CD4-positive, alpha-beta memory T cell (primary cell): Measurements from ENCODE around the gene TESK1. TPM values are rescaled to one million over a fixed set of nuclear protein-coding genes. Genes with fewer than 3 reads are reported as not detected.

Experiments used
- CTCF ChIA-PET: fragments of 350-600 bp; sonication (Branson Sonifier 250); formaldehyde crosslinking; loops from one replicate; lab custom pipeline; 2021; ENCODE audit warnings: inconsistent platforms; ENCODE audit not compliant: partially characterized antibody; lab: Charles Lee
- POLR2A ChIA-PET: fragments of 350-600 bp; sonication (Branson Sonifier 250); formaldehyde crosslinking; loops from one replicate; lab custom pipeline; 2021; ENCODE audit not compliant: partially characterized antibody; lab: Charles Lee
- DNase-seq, 5 donors: peaks; one replicate each; pipeline versions ENCODE4 v3.0.0 to v3.0.0-alpha.2; 2020 to 2022; ENCODE audit warnings: mixed read lengths in 1 of 5
- H3K27ac ChIP-seq: one replicate; pipeline ENCODE4 v1.7.0; 2013; ENCODE audit warnings: low read depth, low read length
- H3K27me3 ChIP-seq: 2 replicates; pipeline ENCODE4 v1.7.0; 2013; ENCODE audit warnings: mild to moderate bottlenecking, low read length, moderate library complexity; ENCODE audit not compliant: insufficient read depth
- H3K36me3 ChIP-seq: 2 replicates; pipeline ENCODE4 v1.7.0; 2013; ENCODE audit warnings: mild to moderate bottlenecking, low read length, moderate library complexity; ENCODE audit not compliant: insufficient read depth
- H3K4me1 ChIP-seq: 2 replicates; pipeline ENCODE4 v1.7.0; 2013; ENCODE audit warnings: mild to moderate bottlenecking, low read length, moderate library complexity; ENCODE audit not compliant: insufficient read depth
- H3K4me3 ChIP-seq, 2 donors: one replicate each; pipeline ENCODE4 v1.7.0; 2013; ENCODE audit warnings: low read length in 2 of 2, mild to moderate bottlenecking in 1 of 2
- H3K9me3 ChIP-seq, 2 donors: one replicate each; pipeline ENCODE4 v1.7.0; 2013; ENCODE audit warnings: low read length in 2 of 2, control low read depth in 1 of 2; ENCODE audit not compliant: control insufficient read depth in 1 of 2
- H3K27ac Mint-ChIP-seq, 7 donors: one replicate each; pipeline ENCODE4 v1.8.0; 2020 to 2021; ENCODE audit warnings: mixed read lengths in 7 of 7, mild to moderate bottlenecking in 6 of 7, inconsistent platforms in 3 of 7, moderate library complexity in 3 of 7
- H3K27me3 Mint-ChIP-seq, 2 donors: one replicate each; pipeline ENCODE4 v1.8.0; 2020 to 2021; ENCODE audit warnings: mixed read lengths in 2 of 2
- H3K36me3 Mint-ChIP-seq, 2 donors: one replicate each; pipeline ENCODE4 v1.8.0; 2020 to 2021; ENCODE audit warnings: mixed read lengths in 2 of 2, inconsistent platforms in 1 of 2, mild to moderate bottlenecking in 1 of 2
- H3K4me1 Mint-ChIP-seq, 4 donors: one replicate each; pipeline ENCODE4 v1.8.0; 2020 to 2021; ENCODE audit warnings: mixed read lengths in 4 of 4, mild to moderate bottlenecking in 1 of 4
- H3K4me3 Mint-ChIP-seq, 8 donors: one replicate each; pipeline ENCODE4 v1.8.0; 2020 to 2021; ENCODE audit warnings: mixed read lengths in 8 of 8, mild to moderate bottlenecking in 7 of 8, moderate library complexity in 6 of 8, inconsistent platforms in 3 of 8
- H3K9me3 Mint-ChIP-seq, 8 donors: one replicate each; pipeline ENCODE4 v1.8.0; 2020 to 2021; ENCODE audit warnings: mixed read lengths in 8 of 8, mild to moderate bottlenecking in 5 of 8, inconsistent platforms in 3 of 8, moderate library complexity in 1 of 8
- intact Hi-C: fragments of 100-400 bp; cut with micrococcal nuclease; formaldehyde crosslinking; loops from one replicate; pipeline ENCODE4 v1.15.1; 2023
- polyA plus RNA-seq, 2 donors: library from polyadenylated mRNA; unstranded; fragments of 300-500 nt; fragmentation: Illumina TruSeq; gene quantifications; one replicate each; pipeline ENCODE4 v1.2.3, GENCODE V29; 2021
- total RNA-seq, 2 experiments: library from RNA; stranded (reverse); gene quantifications; one replicate each; pipeline ENCODE4 v1.2.3, GENCODE V29; 2021

Gene TESK1
- total and polyA plus RNA-seq, 4 experiments from 2014 or later = 3.3 to 53.5 (median 33.0) TPM

- H3K4me1 Mint-ChIP-seq = peaks cover 25 to 54% (median 34%) of the 10 kb centered on the region in 4 donors
- H3K4me3 Mint-ChIP-seq = peak overlapping the region; percentile 80 to 87 (median 84)
- CTCF ChIA-PET = interaction anchor here (0.7 to 4.4 kb wide), 10 partner anchors 9 to 150 kb away, joined by 3 to 45 read pairs (median 4); partner anchors contain the start of genes ARHGEF39, CCDC107 and RMRP
- peaks cover 17% of the 10 kb centered on the region for H3K36me3 ChIP-seq
- H3K4me1 ChIP-seq = peaks cover 37% of the 10 kb centered on the region
- no peaks in the 10 kb centered on the region for H3K9me3 Mint-ChIP-seq
- H3K36me3 Mint-ChIP-seq = peaks cover 15 to 29% of the 10 kb centered on the region in 2 donors
- no peaks in the 10 kb centered on the region for H3K9me3 ChIP-seq
- intact Hi-C loops = no loop called here
- peak overlapping the region; percentile 59 to 85 (median 79) for H3K27ac Mint-ChIP-seq
- no peaks in the 10 kb centered on the region for H3K27me3 ChIP-seq
- DNase-seq = no peak
- peak overlapping the region in 1 of 2 donors; percentile 43 for H3K4me3 ChIP-seq
- H3K27ac ChIP-seq = peak overlapping the region; percentile 61
- POLR2A ChIA-PET = interaction anchor here (0.9 to 4.5 kb wide), 10 partner anchors 11 to 503 kb away, joined by 3 to 71 read pairs (median 6); partner anchors contain the start of genes ARHGEF39, CCDC107, CD72 and CREB3
- no peaks in the 10 kb centered on the region for H3K27me3 Mint-ChIP-seq
These were observed 1.1 kb downstream of the TESK1 start for GRCh38 chr9:35606138-35606504.

GRCh38 chr9:35606726-35607125, 1.7 kb downstream of the TESK1 start:
- POLR2A ChIA-PET = interaction anchor here (0.9 to 4.5 kb wide), 5 partner anchors 10 to 504 kb away, joined by 4 to 71 read pairs (median 43); partner anchors contain the start of genes ARHGEF39, CCDC107, CD72 and CREB3
- intact Hi-C loops = no loop called here
- no peak overlapping the region for H3K27ac ChIP-seq

DNA sequence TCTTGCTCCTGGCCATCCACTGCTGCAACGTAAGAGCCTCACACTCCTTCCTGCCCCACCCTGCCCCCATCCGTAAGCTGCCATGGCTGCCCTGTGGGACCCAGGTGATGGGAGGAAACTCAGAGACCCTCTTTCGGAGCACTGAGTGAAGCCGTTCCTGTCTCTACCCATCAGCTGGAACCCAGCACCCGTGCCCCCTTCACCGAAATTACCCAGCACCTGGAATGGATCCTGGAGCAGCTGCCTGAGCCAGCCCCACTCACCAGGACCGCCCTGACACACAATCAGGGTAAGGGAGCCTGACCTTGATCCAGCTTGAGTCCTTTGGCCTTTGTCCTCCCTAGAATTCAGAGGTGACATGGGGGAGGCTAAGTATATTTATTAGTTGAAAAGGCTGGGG, 3.2 kb downstream of the TESK1 start:
- peak in 1 of 5 donors; percentile 46 for DNase-seq
- ChIA-PET CTCF (interaction anchor here (0.5 to 2.2 kb wide), 11 partner anchors 9 to 962 kb away, joined by 3 to 10 read pairs (median 3); partner anchors contain the start of gene ARHGEF39), POLR2A (interaction anchor here (0.8 to 1.7 kb wide), 4 partner anchors 11 to 124 kb away, joined by 3 to 9 read pairs (median 6); partner anchors contain the start of genes CCDC107, CREB3, RMRP and TLN1)
- Mint-ChIP-seq H3K36me3 (peaks cover 15 to 32% of the 10 kb centered on the region in 2 donors), H3K4me3 (no peak overlapping the region), H3K4me1 (peaks cover 27 to 51% (median 34%) of the 10 kb centered on the region in 4 donors), H3K27me3 (no peaks in the 10 kb centered on the region), H3K27ac (no peak overlapping the region), H3K9me3 (no peaks in the 10 kb centered on the region)
- no peak overlapping the region for H3K4me3 ChIP-seq
- intact Hi-C loops = no loop called here
- no peaks in the 10 kb centered on the region for H3K9me3 ChIP-seq
- H3K36me3 ChIP-seq = peaks cover 17% of the 10 kb centered on the region
- H3K4me1 ChIP-seq = peaks cover 33% of the 10 kb centered on the region
- no peak overlapping the region for H3K27ac ChIP-seq
- no peaks in the 10 kb centered on the region for H3K27me3 ChIP-seq

More at GRCh38 chr9:35606726-35607125, 1.7 kb downstream of the TESK1 start:
- Mint-ChIP-seq H3K4me3 (peak overlapping the region in 7 of 8 donors; percentile 3 to 68 (median 46)), H3K4me1 (peaks cover 29 to 60% (median 39%) of the 10 kb centered on the region in 4 donors), H3K27ac (peak overlapping the region in 4 of 7 donors; percentile 37 to 75 (median 54)), H3K27me3 (no peaks in the 10 kb centered on the region), H3K9me3 (no peaks in the 10 kb centered on the region), H3K36me3 (peaks cover 15 to 32% of the 10 kb centered on the region in 2 donors)
- peaks cover 17% of the 10 kb centered on the region for H3K36me3 ChIP-seq
- H3K4me1 ChIP-seq = peaks cover 37% of the 10 kb centered on the region
- H3K9me3 ChIP-seq = no peaks in the 10 kb centered on the region
- CTCF ChIA-PET = interaction anchor here (1.1 to 4.4 kb wide), 6 partner anchors 9 to 129 kb away, joined by 3 to 45 read pairs (median 14); partner anchors contain the start of genes ARHGEF39, CCDC107 and RMRP
- DNase-seq = no peak
- no peak overlapping the region for H3K4me3 ChIP-seq
- H3K27me3 ChIP-seq = no peaks in the 10 kb centered on the region

GRCh38 chr9:35609001-35609819, 4.1 kb downstream of the TESK1 start:
- Mint-ChIP-seq H3K27me3 (no peaks in the 10 kb centered on the region), H3K4me3 (no peak overlapping the region), H3K9me3 (no peaks in the 10 kb centered on the region), H3K36me3 (peaks cover 15 to 28% of the 10 kb centered on the region in 2 donors), H3K27ac (no peak overlapping the region), H3K4me1 (peaks cover 18 to 43% (median 24%) of the 10 kb centered on the region in 4 donors)
- Histone ChIP-seq H3K27ac (no peak overlapping the region), H3K36me3 (peaks cover 17% of the 10 kb centered on the region), H3K27me3 (no peaks in the 10 kb centered on the region), H3K4me1 (peaks cover 27% of the 10 kb centered on the region), H3K4me3 (no peak overlapping the region), H3K9me3 (no peaks in the 10 kb centered on the region)
- ChIA-PET POLR2A (interaction anchor here (1.6 to 1.7 kb wide), 3 partner anchors 37 to 123 kb away, joined by 6 to 9 read pairs (median 7); partner anchors contain the start of genes CCDC107, CREB3, RMRP and TLN1), CTCF (interaction anchor here (0.5 to 8.7 kb wide), 10 partner anchors 8 to 961 kb away, joined by 3 to 85 read pairs (median 3); partner anchors contain the start of gene ARHGEF39)
- intact Hi-C loops = no loop called here
- peak in 1 of 5 donors; percentile 30 for DNase-seq

GRCh38 chr9:35609820-35610163, 4.7 kb downstream of the TESK1 start:
- ChIA-PET POLR2A (interaction anchor here (1.3 to 2.6 kb wide), 5 partner anchors 37 to 147 kb away, joined by 4 to 13 read pairs (median 6); partner anchors contain the start of genes CCDC107, CREB3, RMRP and TLN1), CTCF (interaction anchor here (1.7 to 11.1 kb wide), 6 partner anchors 22 to 146 kb away, joined by 4 to 145 read pairs (median 43); partner anchors contain the start of genes CCDC107, RMRP and SIT1)
- no peaks in the 10 kb centered on the region for H3K27me3 ChIP-seq
- Mint-ChIP-seq H3K9me3 (no peaks in the 10 kb centered on the region), H3K27me3 (no peaks in the 10 kb centered on the region), H3K4me1 (peaks cover 15 to 43% (median 22%) of the 10 kb centered on the region in 4 donors), H3K4me3 (no peak overlapping the region), H3K27ac (no peak overlapping the region), H3K36me3 (peaks cover 15 to 23% of the 10 kb centered on the region in 2 donors)
- no peak for DNase-seq
- peaks cover 17% of the 10 kb centered on the region for H3K36me3 ChIP-seq
- H3K27ac ChIP-seq = no peak overlapping the region
- H3K9me3 ChIP-seq = no peaks in the 10 kb centered on the region
- intact Hi-C loops = no loop called here
- H3K4me1 ChIP-seq = peaks cover 22% of the 10 kb centered on the region
- no peak overlapping the region for H3K4me3 ChIP-seq

GRCh38 chr9:35611230-35611797, 6.3 kb downstream of the TESK1 start:
- H3K4me3 Mint-ChIP-seq = peak overlapping the region in 1 of 8 donors; percentile 26
- Histone ChIP-seq H3K27ac (no peak overlapping the region), H3K36me3 (peaks cover 17% of the 10 kb centered on the region), H3K27me3 (no peaks in the 10 kb centered on the region), H3K4me3 (no peak overlapping the region), H3K4me1 (peaks cover 19% of the 10 kb centered on the region), H3K9me3 (no peaks in the 10 kb centered on the region)
- DNase-seq = peak; percentile 45 to 63 (median 49)
- no peaks in the 10 kb centered on the region for H3K27me3 Mint-ChIP-seq
- H3K9me3 Mint-ChIP-seq = no peaks in the 10 kb centered on the region
- ChIA-PET CTCF (interaction anchor here (0.5 to 11.1 kb wide), 32 partner anchors 8 to 589 kb away, joined by 3 to 145 read pairs (median 6); partner anchors contain the start of genes ARHGEF39, CCDC107, CREB3 and GBA2), POLR2A (interaction anchor here (0.7 to 2.7 kb wide), 11 partner anchors 36 to 579 kb away, joined by 3 to 27 read pairs (median 4); partner anchors contain the start of genes CCDC107, CLTA, CREB3 and RMRP)
- peak overlapping the region in 5 of 7 donors; percentile 4 to 83 (median 59) for H3K27ac Mint-ChIP-seq
- peaks cover 13 to 43% (median 20%) of the 10 kb centered on the region in 4 donors for H3K4me1 Mint-ChIP-seq
- peaks cover 15 to 23% of the 10 kb centered on the region in 2 donors for H3K36me3 Mint-ChIP-seq
- intact Hi-C loops = no loop called here
